Measurements from ENCODE around the gene NTMT2.
"Not testable (repeated sequence)": the region's sequence is repeated elsewhere in the genome, so short reads cannot be mapped to it uniquely, and the experiment has no call there.

The NTMT2 gene

GRCh38 chr1:170157820-170158219 lies 12.1 kb downstream of the NTMT2 start:
- no peak for DNase-seq (ENCODE audit: low spot score)

- DNase-seq (ENCODE audit: low spot score) = peak; percentile 85
Observed at GRCh38 chr1:170162459-170163246, 16.9 kb downstream of the NTMT2 start.

- no peak for DNase-seq (ENCODE audit: low spot score)
Observed at GRCh38 chr1:170164103-170164763, 18.5 kb downstream of the NTMT2 start.

GRCh38 chr1:170166518-170167180 lies 20.9 kb downstream of the NTMT2 start:
- DNase-seq (ENCODE audit: low spot score) = no peak

- DNase-seq (ENCODE audit: low spot score) = peak; percentile 67
Observed at GRCh38 chr1:170168265-170168664, 22.5 kb downstream of the NTMT2 start.

GRCh38 chr1:170170513-170170912 lies 24.8 kb downstream of the NTMT2 start:
- not testable (repeated sequence) for DNase-seq (ENCODE audit: low spot score)

- DNase-seq (ENCODE audit: low spot score) = no peak
Observed at GRCh38 chr1:170174395-170174794, 28.6 kb downstream of the NTMT2 start.

GRCh38 chr1:170175041-170175440 lies 29.3 kb downstream of the NTMT2 start:
- DNase-seq (ENCODE audit: low spot score) = no peak

GRCh38 chr1:170175484-170175883 lies 29.7 kb downstream of the NTMT2 start:
- DNase-seq (ENCODE audit: low spot score) = no peak

GRCh38 chr1:170176772-170177171 lies 31.0 kb downstream of the NTMT2 start:
- no peak for DNase-seq (ENCODE audit: low spot score)

- no peak for DNase-seq (ENCODE audit: low spot score)
Observed at GRCh38 chr1:170182442-170182841, 36.7 kb downstream of the NTMT2 start.

- DNase-seq (ENCODE audit: low spot score) = no peak
Observed at GRCh38 chr1:170192546-170192945, 46.8 kb downstream of the NTMT2 start.

GRCh38 chr1:170194451-170194850 lies 48.7 kb downstream of the NTMT2 start:
- no peak for DNase-seq (ENCODE audit: low spot score)

GRCh38 chr1:170196490-170197236 lies 50.9 kb downstream of the NTMT2 start:
- DNase-seq (ENCODE audit: low spot score) = no peak

GRCh38 chr1:170198090-170198489 lies 52.3 kb downstream of the NTMT2 start:
- no peak for DNase-seq (ENCODE audit: low spot score)

- no peak for DNase-seq (ENCODE audit: low spot score)
Observed at GRCh38 chr1:170198584-170198983, 52.8 kb downstream of the NTMT2 start.

- DNase-seq (ENCODE audit: low spot score) = no peak
Observed at GRCh38 chr1:170200161-170200560, 54.4 kb downstream of the NTMT2 start.

GRCh38 chr1:170200621-170201397 lies 55.0 kb downstream of the NTMT2 start:
- no peak for DNase-seq (ENCODE audit: low spot score)

- DNase-seq (ENCODE audit: low spot score) = no peak
Observed at GRCh38 chr1:170203693-170204092, 57.9 kb downstream of the NTMT2 start.

- no peak for DNase-seq (ENCODE audit: low spot score)
Observed at GRCh38 chr1:170204121-170204520, 58.4 kb downstream of the NTMT2 start.

- DNase-seq (ENCODE audit: low spot score) = no peak
Observed at GRCh38 chr1:170205301-170205700, 59.5 kb downstream of the NTMT2 start.

GRCh38 chr1:170209125-170209524 lies 63.4 kb downstream of the NTMT2 start:
- DNase-seq (ENCODE audit: low spot score) = no peak

Measured in SW480 (cell line).